DOHH2 (cell line): ENCODE data around the gene PTPRT.

Source experiments
- EZH2phosphoT487 ChIP-seq: fragments of 200-600 bp; sonication (generic); IDR thresholded peaks from 2 replicates; pipeline ENCODE4 v1.6.1; 2017; ENCODE audit warnings: borderline replicate concordance, mild to moderate bottlenecking, antibody characterized with exemption, low read length, moderate library complexity, mixed read lengths
- TF ChIP-seq, protein P1 (sequence below): fragments of 200-600 bp; sonication (generic); IDR thresholded peaks from one replicate; pipeline ENCODE4 v1.5.1; 2014; ENCODE audit warnings: antibody characterized with exemption, mild to moderate bottlenecking, low read depth, low read length; ENCODE audit not compliant: poor library complexity, severe bottlenecking

DNA sequence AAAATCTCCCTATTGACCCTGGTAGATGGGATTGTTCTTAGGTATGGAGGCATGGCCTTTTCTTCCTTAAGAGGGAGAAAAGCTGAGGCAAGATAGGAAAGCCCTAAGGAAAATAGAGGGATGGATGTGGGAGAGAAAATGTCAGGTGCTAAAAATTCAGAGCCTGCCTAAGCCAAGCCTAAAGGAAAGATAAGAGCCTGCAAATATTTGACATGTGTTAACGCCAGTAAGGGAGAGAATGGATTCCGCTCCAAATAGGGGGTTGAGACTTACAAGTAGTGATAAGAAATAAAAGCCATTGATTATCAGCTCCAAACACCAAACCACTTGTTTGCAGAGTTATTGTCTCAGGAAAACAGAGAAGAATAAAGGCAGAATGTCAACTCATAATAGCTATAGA, 533.6 kb downstream of the PTPRT start:
- TF ChIP-seq, protein P1, sequence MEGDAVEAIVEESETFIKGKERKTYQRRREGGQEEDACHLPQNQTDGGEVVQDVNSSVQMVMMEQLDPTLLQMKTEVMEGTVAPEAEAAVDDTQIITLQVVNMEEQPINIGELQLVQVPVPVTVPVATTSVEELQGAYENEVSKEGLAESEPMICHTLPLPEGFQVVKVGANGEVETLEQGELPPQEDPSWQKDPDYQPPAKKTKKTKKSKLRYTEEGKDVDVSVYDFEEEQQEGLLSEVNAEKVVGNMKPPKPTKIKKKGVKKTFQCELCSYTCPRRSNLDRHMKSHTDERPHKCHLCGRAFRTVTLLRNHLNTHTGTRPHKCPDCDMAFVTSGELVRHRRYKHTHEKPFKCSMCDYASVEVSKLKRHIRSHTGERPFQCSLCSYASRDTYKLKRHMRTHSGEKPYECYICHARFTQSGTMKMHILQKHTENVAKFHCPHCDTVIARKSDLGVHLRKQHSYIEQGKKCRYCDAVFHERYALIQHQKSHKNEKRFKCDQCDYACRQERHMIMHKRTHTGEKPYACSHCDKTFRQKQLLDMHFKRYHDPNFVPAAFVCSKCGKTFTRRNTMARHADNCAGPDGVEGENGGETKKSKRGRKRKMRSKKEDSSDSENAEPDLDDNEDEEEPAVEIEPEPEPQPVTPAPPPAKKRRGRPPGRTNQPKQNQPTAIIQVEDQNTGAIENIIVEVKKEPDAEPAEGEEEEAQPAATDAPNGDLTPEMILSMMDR, result no peak
- TF ChIP-seq EZH2phosphoT487, result no peak
